Forelimb muscle (tissue), 1 donor: ENCODE measurements around the gene NRP1. TPM values are rescaled to one million over a fixed set of nuclear protein-coding genes. Genes with fewer than 3 reads are reported as not detected.
"Not testable (repeated sequence)": the region's sequence is repeated elsewhere in the genome, so short reads cannot be mapped to it uniquely, and the experiment has no call there.

ENCODE experiments used
- DNase-seq: peaks from one replicate; pipeline ENCODE4 v3.0.0-alpha.2; 2013; ENCODE audit warnings: low read depth
- polyA plus RNA-seq: library from polyadenylated mRNA; unstranded; fragments of 120-200 nt; gene quantifications from one replicate; pipeline ENCODE4 v1.2.1, GENCODE V29; 2013; ENCODE audit not compliant: insufficient read length

The NRP1 gene
- 91.0 TPM for polyA plus RNA-seq

DNA sequence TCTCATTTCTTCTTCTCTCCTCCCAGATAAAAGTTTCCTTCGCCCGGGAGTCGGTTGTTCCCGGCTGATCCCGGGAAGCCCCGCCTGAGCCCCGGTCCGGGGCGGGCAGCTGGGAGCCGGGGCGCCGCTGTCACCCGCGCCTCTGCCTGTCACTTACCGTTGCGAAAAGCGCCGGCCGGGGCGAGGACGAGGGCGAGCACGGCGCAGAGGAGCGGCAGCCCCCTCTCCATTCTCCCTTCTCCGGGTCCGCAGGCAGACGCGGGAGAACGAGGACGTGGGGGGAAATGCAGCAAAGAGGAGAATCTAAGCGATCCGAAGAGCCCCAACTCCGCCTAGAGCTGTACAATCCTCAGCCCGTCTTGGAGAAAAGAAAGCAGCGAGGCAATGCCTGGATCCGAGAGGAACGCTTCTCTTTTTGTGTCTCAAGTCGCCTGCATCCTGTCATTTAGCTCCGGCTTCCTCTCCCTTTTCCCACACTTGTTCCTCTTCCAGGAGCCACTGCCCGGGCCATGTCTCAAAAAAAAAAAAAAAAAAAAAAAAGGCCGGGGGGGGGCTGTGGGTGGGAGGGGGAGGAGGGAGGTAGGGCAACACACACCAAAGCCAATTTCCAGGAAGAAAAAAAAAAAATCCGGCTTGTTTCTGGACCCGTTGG lies at the start of gene NRP1:
Gene NRP1, minus strand, starts transcription at position 515 of the 652 bp plus-strand sequence. Its CDS starts 285 bp downstream, at position 230.
- no peak for DNase-seq

DNA sequence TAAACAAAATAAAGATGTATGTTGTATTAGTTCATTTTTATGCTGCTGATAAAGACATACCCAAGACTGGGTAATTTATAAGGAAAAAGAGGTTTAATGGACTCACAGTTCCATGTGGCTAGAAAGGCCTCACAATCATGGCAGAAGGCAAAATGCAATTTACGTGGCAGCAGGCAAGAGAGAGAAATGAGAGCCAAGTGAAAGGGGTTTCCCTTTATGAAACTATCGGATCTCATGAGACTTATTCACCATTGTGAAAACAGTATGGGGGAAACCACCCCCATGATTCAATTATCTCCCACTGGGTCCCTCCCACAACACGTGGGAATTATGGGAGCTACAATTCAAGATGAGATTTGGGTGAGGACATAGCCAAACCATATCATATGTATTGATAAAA lies 49.7 kb upstream of the NRP1 start:
- not testable (repeated sequence) for DNase-seq

DNA sequence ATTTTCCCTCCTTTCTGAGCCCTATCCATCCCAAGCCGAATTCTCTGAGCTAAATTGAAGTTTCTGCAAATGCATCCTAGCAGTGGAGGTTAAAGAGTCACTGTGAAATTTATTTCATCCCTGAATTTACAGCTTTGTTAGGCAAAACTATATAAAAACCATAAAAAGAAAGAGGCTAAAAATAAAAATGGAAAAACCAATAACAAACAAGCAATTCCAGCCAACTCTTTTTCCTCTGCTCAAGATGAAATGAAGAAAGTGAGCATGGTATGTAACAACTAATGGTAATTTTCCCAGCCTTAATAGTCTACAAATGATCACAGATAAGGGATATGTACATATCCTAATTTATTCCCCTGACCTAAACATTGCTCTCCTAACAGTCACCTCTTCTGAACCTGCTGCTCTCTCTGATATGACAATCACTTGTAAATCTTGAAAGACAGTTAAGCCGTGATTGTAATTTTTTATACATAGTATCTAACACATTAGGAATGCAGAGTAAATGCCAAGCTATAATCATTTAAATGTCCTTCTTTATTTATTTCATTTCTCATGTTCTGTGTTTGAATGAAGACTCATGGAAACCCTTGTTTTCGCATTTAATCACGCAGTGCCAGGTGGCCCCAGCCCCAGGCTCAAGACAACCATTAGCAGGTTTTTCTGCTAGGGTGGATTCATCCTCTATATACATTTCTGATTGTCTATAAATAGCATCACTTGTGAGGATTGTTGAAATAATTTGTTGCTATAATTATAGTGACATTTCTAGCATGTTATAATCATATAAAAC lies 48.6 kb upstream of the NRP1 start:
- DNase-seq: peak; percentile 36

DNA sequence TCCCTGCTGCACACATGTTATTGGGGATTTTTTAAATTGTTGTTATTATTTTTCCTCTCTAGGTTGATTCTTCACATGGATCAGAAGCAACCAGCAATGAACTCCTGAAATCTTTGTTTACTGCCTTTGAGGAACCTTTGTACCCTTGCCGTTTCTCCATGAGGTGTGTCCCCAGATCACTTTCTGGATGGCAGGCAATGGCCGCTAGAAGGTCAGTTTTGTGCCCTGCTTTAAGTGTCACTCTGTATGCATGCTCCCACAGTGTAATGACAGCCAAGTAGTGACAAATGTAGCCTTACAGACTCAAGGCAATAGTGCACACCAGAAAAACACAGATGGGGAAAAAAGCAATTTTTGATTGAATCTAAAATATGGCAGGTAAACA lies 47.7 kb upstream of the NRP1 start:
- no peak for DNase-seq

DNA sequence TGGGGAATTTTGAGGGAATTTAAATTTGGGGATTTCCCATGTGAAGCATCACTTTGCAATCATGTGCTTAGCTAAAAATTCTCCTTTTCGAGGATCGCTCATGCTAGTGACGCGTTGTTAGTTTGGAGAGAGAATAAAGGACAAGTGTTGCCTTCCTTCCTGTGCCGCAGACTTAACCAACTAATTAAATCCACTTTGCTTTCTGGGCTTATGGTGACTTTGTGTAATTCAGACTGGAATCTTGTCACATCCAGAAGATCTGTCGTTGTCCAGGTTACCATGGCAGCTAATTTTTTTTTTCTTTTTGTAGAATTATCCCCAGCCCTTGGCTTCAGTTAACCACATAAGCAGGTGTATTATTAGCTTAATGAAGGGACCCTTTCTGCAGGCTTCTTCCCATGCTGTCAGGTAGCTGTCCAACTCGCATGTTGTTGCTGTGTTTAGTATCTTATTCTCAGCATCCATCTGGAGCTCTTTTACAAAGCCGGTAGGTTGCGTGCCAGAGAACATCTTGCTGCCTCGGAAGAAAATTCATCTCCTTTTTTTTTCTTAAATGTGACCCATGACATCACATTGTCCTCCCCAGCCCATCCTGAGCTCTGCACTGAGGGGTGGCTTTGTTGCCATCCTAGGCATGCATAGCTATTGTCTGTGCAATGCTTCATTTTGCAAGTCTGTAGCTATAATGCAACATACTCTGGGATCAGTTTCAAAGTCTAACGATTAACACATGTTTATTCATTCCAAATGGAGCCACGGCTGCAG lies 47.2 kb upstream of the NRP1 start:
- peak; percentile 80 for DNase-seq

DNA sequence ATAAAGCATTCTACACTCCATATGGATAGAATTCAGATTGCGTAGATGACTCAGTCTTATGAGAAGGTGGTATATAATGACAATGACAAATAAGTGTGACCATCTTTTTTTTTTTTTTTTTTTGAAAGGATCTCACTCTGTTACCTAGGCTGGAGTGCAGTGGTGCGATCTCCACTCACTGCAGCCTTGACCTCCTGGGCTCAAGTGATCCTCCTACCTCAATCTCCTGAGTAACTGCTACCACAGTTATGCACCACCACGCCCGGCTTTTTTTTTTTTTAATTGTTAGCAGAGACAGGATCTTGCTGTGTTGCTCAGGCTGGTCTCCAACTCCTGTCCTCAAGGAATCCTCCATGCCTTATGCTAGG lies 43.2 kb upstream of the NRP1 start:
- DNase-seq: no peak

DNA sequence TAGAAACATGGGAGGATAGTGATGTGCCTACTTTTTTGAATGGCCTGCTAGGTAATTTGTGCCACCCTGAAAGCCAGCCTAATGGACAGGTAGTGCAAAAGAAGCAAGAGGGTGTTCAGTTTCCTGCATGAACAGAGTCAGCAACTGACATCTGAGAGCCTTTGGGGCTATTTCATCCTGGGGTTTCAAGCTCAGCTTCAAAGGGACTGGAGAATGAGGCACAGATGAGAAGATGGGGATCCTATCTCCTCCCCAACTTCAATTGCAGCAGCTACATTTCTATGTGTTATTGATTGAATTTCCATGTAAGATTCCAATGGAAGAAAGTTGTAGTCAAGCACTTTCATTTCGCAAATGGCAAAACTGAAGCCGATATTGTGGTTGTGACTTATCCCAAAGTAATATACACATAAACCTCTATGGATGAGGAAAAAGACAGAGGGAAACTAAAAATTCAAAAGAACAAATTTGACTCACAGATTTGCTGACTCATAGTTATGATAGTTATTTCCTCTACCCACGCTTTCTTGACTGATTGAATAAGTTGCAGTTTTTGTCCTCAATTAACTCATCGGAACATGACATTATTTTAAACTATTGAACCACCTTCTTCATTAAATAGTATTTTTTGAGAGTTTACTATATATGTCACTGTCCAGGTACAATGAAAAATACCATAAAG lies 42.6 kb upstream of the NRP1 start:
- DNase-seq: no peak

DNA sequence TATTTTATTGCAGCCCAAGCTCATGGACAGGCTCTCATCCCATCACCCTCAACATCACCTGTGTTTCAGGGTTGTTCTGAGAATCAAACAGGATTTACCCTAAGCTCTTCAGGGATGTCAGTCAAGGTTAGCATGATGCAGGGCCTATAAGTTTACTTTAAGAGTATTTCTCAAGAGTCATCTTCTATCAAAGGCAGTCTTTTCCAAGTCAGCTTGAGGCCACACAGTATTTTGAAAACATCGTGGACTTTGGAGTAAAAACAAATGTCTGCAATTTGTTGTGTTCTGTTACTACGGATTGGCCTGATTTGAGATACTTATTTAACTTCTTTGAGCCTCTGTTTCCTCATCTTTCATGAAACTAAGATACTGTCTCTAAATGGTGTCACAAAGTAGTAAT lies 42.0 kb upstream of the NRP1 start:
- no peak for DNase-seq

DNA sequence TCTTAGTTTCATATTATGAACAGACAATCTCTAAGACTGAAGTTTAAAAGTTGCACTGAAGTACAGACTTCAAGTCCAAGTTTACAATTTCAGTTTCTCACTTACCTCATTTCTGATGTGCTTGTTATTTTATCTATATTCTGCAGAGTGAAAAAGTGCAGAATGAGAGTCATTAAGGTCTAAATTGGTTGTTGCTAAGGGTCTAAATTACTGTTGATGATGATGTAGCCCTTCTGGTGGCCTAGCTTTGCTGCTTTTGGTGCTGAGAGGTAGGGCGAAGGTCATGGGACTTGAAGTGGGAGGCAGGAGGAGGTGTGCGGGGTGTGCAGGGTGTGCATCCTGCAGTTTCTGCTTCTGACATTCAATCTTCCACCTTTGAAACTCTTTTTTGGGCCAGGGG lies 38.8 kb upstream of the NRP1 start:
- no peak for DNase-seq

DNA sequence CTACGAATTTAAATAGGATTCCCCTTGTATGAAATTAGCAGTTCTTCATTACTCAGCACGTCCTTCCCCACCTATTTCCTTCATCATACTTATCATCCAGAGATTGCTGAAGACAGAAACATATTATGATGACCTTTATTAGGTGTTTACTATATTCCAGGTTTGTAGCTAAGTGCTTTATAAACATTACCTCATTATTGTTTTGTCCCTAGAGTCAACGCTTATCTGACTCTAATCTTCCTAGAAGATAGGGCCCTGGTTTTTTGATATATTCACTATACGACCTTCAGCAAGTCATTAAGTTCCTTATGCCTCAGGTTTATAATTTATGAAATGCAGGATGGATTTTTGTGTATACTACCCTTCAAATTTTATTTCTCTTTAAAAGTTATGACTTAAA lies 36.8 kb upstream of the NRP1 start:
- DNase-seq: no peak

DNA sequence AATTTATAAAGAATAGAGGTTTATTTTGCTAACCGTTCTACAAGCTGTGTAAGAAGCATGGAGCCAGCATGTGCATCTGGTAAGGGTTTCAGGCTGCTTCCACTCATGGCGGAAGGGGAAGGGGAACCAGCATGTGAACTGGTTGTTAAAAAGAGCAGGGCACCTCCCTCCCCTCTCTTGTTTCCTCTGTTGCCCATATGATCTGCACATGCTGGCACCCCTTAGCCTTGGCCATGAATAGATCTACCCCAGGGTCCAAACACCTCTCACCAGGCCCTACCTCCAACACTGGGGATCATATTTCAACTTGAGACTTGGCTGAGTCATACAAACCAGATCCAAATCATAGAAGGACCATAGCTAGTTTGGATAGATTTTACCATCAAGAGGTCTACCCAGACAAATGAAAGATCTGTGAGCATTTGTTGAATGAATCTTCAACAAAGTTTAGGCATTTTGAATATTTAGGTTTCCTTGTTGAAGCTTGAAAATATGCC lies 36.0 kb upstream of the NRP1 start:
- DNase-seq: no peak

DNA sequence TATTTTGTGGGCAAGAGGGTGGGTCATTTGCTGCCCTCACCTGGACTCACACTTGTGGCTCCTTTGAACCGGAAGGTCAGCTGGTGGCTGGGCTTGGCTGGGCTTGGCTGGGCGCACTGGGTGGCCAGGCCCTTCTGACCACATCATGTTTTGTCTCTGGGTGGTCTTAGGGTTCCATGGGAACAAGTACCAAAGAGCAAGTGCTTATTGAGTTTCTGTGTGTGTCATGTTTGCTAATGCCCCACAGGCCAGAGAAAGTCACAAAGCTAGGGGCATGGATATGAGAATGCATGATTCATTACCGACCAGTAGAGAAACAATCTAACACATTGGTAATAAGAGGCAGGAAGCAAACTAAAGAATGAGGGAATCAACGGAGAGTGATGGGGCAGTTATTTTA lies 33.6 kb upstream of the NRP1 start:
- DNase-seq: no peak

DNA sequence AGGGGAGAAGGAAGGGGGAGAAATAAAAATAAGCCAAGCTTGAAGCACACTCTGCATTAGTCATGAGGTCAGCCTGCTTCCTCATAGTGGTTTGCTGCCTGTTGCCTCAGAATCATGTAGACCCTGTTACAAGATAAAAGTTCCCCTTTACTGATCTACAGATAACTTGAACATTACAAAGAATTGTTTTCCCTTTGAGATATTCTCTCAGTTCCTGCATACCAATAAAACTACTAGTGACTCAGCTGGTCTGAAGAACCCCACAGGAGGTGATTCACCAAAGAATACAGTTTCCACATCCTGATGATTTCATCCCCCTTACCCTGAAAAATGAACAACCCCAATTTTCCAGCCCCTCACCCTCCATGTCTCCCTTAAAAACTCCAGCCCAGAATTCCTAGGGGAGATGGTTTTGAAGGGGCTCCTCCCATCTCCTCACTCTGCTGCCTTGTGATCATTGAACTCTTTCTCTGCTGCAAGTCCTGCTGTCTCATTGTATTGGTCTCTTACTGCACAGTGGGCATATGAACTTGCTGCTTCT lies 31.5 kb upstream of the NRP1 start:
- no peak for DNase-seq

DNA sequence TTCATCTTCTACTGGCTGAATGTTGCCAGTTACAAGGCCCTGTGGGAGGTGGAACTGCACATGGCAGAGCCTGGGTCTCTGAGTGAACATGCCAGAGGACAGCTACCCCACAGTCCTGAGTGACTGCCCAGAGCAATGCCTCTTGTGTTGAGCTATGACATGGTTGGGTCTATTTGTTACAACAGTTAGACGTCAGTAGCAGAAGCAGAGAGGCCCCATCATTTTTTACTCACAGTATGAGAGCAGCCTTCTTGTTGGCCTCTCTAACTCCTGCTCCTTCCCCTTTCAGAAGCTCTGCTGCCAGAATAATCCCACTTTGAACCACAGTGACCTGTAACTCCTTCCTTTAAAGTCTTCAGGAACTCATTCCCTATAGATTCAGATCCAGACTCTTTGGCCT lies 30.8 kb upstream of the NRP1 start:
- no peak for DNase-seq

DNA sequence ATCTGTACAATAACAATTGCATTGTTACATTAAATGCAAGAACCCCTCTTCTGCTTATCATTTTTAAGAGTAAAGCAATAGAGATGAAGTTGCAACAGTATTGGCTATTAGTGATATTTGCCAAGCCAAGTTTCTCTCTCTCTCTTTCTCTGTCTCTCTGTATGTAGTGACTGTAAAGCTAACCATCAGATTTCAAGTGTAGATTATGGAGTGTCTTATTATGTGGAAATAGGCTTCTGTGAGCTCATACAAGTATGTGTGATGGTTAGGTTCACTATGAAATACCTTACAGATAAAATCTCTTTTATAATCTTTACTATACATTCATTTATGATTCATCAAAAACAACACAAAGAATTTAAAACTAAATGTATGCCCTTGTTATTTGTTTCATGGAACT lies 28.6 kb upstream of the NRP1 start:
- DNase-seq: no peak

DNA sequence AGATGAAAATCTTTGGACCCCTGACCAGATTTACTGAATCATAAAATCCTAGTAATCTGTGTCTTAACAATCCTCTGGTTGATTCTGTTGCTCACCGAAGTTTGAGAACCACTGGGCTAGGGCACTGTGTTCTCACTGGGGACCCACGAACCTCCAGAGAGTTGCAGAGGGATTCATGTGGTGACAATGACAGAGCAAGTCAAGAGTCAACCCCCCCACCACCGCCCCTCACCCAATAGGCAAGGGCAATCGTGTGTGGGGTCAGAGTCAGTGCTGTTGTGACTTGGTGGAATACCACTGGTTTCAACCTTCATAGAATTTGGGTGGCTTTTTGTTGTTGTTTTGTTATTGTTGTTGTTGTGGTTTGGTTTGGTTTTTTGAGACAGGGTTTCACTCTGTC lies 23.5 kb upstream of the NRP1 start:
- no peak for DNase-seq

DNA sequence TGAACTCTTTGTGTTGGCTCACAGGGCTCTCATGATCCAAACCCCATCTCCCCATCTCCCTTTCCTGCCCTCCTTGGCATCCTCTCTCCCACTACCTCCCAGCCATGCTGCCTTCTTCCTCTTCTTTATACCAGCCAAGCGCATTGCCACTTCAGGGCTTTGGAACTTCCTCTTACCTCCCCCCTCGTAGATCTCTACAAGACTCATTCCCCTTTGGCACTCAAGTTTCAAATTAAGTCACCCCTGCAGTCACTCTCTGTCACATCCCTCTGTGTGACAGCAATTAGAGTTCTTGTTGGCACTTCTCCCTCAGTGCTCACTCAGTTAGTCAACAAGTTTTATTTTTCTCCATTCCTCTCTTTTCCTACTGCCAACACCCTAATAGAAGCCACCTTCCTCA lies 20.8 kb upstream of the NRP1 start:
- DNase-seq: no peak

DNA sequence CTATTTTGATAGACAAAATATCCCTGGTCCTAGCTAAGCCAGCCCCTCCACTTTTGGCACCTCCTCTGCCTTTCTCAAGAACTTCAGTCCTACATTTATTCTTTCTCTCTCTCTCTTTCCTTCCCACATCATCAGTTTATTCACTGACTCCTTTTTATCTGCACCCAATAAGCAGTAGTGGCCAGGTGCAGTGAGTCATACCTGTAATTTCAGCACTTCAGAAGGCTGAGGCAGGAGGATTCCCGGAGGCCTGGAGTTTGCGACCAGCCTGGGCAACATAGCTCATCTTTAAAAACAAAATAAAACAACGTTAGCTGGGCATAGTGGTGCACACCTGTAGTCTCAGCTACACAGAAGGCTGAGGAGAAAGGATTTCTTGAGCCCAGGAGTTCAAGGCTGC lies 19.4 kb upstream of the NRP1 start:
- no peak for DNase-seq

DNA sequence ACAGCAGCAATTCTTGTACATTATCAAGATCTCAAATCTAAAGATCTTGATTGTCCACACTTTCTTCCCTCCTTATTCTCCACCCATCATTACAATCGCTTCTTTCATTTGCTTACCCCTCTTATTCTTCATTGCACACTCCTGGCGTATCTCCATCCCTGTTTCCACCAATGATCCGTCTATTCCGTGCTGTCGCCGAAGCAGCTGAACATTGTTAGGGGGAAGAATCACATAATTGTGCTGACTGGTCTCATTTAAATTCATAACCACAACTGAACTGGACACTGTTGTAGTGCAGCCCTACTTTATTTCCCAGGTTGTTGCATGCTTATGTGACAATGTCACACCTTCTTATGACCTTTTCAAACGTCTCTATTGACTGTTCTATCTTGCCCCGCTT lies 18.9 kb upstream of the NRP1 start:
- no peak for DNase-seq

DNA sequence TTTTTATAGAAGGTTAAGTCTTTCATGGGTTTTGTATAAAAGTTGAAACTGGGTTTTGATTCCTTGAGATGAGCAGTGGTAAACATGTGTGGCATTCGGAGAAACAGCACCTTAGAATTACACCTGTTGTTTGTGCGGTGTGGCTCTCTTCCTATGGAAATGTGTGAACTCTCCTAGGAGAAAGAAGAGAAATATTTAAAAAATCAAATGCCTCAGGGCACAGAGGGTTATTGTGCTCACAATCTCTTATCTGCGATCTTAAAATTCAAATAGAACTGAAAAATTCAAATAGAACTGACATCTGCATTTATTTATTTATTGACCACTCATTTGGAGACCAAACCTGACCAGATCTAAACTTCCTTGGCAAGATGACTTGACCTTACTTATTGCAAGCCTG lies 18.1 kb upstream of the NRP1 start:
- no peak for DNase-seq

DNA sequence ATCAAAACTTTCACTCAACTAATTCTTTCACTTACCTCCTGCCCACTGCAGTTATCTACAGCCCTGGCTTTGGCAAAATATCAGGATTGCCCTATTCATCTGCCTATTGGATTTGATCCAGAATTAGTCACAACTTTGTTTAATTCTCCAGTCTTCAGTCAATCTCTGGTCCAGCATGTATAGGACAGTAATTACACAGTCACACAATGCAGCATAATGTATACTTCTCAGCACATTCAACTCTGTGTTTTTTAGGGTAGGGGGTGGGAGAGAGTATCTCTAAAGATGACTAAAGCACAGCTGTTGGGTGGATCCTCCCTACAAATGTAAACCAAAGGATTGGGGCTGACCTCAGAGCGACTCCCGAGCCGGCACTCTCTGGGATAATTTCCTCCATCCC lies 17.7 kb upstream of the NRP1 start:
- DNase-seq: no peak

DNA sequence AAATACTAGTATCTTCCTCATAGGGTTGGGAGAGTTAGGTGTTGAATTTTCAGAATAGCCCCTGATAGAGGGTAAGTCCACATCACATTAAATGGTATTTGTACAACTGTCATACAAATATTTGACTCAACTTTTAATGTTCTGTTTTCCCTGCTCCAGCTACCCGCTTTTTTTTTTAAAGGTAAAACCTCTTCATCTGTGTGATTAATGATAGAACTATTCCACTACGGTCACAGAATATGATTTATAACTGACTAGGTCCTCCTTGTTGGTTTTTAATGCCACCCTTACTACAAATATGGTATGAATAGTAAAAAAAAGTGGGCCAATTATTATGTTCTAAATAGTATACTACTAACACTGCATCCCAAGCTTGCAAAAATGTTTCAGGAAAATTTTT lies 15.6 kb upstream of the NRP1 start:
- no peak for DNase-seq
